BLaER1 (cell line): ENCODE measurements around the gene CCDC13.

Source experiments
- H3K27ac ChIP-seq: shearing (Covaris generic); formaldehyde crosslinking; 2 replicates; pipeline ENCODE4 v1.8.1; 2022
- H3K27me3 ChIP-seq: shearing (Covaris generic); formaldehyde crosslinking; 2 replicates; pipeline ENCODE4 v1.8.1; 2022
- H3K36me3 ChIP-seq: shearing (Covaris generic); formaldehyde crosslinking; 2 replicates; pipeline ENCODE4 v1.8.1; 2022
- H3K4me1 ChIP-seq: shearing (Covaris generic); formaldehyde crosslinking; 2 replicates; pipeline ENCODE4 v1.8.1; 2022
- H3K4me2 ChIP-seq: shearing (Covaris generic); formaldehyde crosslinking; 2 replicates; pipeline ENCODE4 v1.8.1; 2022
- H3K4me3 ChIP-seq: shearing (Covaris generic); formaldehyde crosslinking; 2 replicates; pipeline ENCODE4 v1.8.1; 2022
- H3K9ac ChIP-seq: shearing (Covaris generic); formaldehyde crosslinking; 2 replicates; pipeline ENCODE4 v1.8.1; 2022
- H3K9me3 ChIP-seq: shearing (Covaris generic); formaldehyde crosslinking; 2 replicates; pipeline ENCODE4 v1.8.1; 2022
- H4K20me1 ChIP-seq: shearing (Covaris generic); formaldehyde crosslinking; 2 replicates; pipeline ENCODE4 v1.8.1; 2022
- Cebpa-rat ChIP-seq: shearing (Covaris generic); IDR thresholded peaks from 2 replicates; pipeline ENCODE4 v1.8.1; 2022

Gene CCDC13

GRCh38 chr3:42800251-42800650 is 27.2 kb upstream of the CCDC13 start:
- Histone ChIP-seq H3K9ac (no peak overlapping the region), H3K4me2 (peak overlapping the region; percentile 34), H3K27me3 (no peaks in the 10 kb centered on the region), H4K20me1 (peaks cover 54% of the 10 kb centered on the region), H3K36me3 (no peaks in the 10 kb centered on the region), H3K9me3 (no peaks in the 10 kb centered on the region), H3K4me3 (no peak overlapping the region), H3K27ac (no peak overlapping the region), H3K4me1 (peaks cover 48% of the 10 kb centered on the region)
- TF ChIP-seq Cebpa-rat = no peak

- Histone ChIP-seq H3K9me3 (no peaks in the 10 kb centered on the region), H3K27me3 (no peaks in the 10 kb centered on the region), H3K4me2 (no peak overlapping the region), H3K36me3 (no peaks in the 10 kb centered on the region), H3K4me3 (no peak overlapping the region), H3K9ac (no peak overlapping the region), H3K27ac (no peak overlapping the region), H4K20me1 (peaks cover 59% of the 10 kb centered on the region), H3K4me1 (peaks cover 43% of the 10 kb centered on the region)
- no peak for TF ChIP-seq Cebpa-rat
These were observed 26.3 kb upstream of the CCDC13 start for GRCh38 chr3:42799376-42799775.

- TF ChIP-seq Cebpa-rat = no peak
- Histone ChIP-seq H3K27me3 (no peaks in the 10 kb centered on the region), H3K4me3 (no peak overlapping the region), H3K36me3 (peaks cover 18% of the 10 kb centered on the region), H3K27ac (no peak overlapping the region), H4K20me1 (peaks cover 38% of the 10 kb centered on the region), H3K9me3 (no peaks in the 10 kb centered on the region), H3K9ac (no peak overlapping the region), H3K4me2 (no peak overlapping the region), H3K4me1 (peaks cover 22% of the 10 kb centered on the region)
These were observed 23.4 kb upstream of the CCDC13 start for GRCh38 chr3:42796332-42796885.

- Histone ChIP-seq H4K20me1 (peaks cover 38% of the 10 kb centered on the region), H3K4me3 (no peak overlapping the region), H3K9me3 (no peaks in the 10 kb centered on the region), H3K27ac (no peak overlapping the region), H3K4me2 (no peak overlapping the region), H3K27me3 (no peaks in the 10 kb centered on the region), H3K9ac (no peak overlapping the region), H3K36me3 (peaks cover 18% of the 10 kb centered on the region), H3K4me1 (peaks cover 15% of the 10 kb centered on the region)
- no peak for TF ChIP-seq Cebpa-rat
These were observed 22.6 kb upstream of the CCDC13 start for GRCh38 chr3:42795621-42796181.

GRCh38 chr3:42790714-42791229 is 17.7 kb upstream of the CCDC13 start:
- no peak overlapping the region for H3K27ac ChIP-seq
- no peaks in the 10 kb centered on the region for H3K9me3 ChIP-seq
- H3K27me3 ChIP-seq = no peaks in the 10 kb centered on the region
- H3K4me2 ChIP-seq = no peak overlapping the region
- no peak for TF ChIP-seq Cebpa-rat
- no peak overlapping the region for H3K4me3 ChIP-seq
- peaks cover 32% of the 10 kb centered on the region; the same call in 1 of the 2 replicates for H4K20me1 ChIP-seq
- peaks cover 42% of the 10 kb centered on the region for H3K36me3 ChIP-seq
- H3K4me1 ChIP-seq = no peaks in the 10 kb centered on the region
- no peak overlapping the region for H3K9ac ChIP-seq

- Histone ChIP-seq H4K20me1 (peaks cover 20% of the 10 kb centered on the region; the same call in 1 of the 2 replicates), H3K9me3 (no peaks in the 10 kb centered on the region), H3K4me1 (no peaks in the 10 kb centered on the region), H3K9ac (no peak overlapping the region), H3K27me3 (no peaks in the 10 kb centered on the region), H3K27ac (no peak overlapping the region), H3K36me3 (peaks cover 45% of the 10 kb centered on the region), H3K4me2 (no peak overlapping the region), H3K4me3 (no peak overlapping the region)
- no peak for TF ChIP-seq Cebpa-rat
These were observed 13.6 kb upstream of the CCDC13 start for GRCh38 chr3:42786631-42787030.

GRCh38 chr3:42786212-42786611 is 13.2 kb upstream of the CCDC13 start:
- no peaks in the 10 kb centered on the region for H3K27me3 ChIP-seq
- H3K4me3 ChIP-seq = no peak overlapping the region
- H4K20me1 ChIP-seq = peaks cover 16% of the 10 kb centered on the region; the same call in 1 of the 2 replicates
- no peak overlapping the region for H3K27ac ChIP-seq
- no peak overlapping the region for H3K4me2 ChIP-seq
- H3K9me3 ChIP-seq = no peaks in the 10 kb centered on the region
- H3K9ac ChIP-seq = no peak overlapping the region
- no peak for TF ChIP-seq Cebpa-rat
- peaks cover 45% of the 10 kb centered on the region for H3K36me3 ChIP-seq
- H3K4me1 ChIP-seq = no peaks in the 10 kb centered on the region

GRCh38 chr3:42780892-42781700 is 8.0 kb upstream of the CCDC13 start:
- Histone ChIP-seq H3K27me3 (no peaks in the 10 kb centered on the region), H4K20me1 (no peaks in the 10 kb centered on the region), H3K4me2 (no peak overlapping the region), H3K36me3 (peaks cover 24% of the 10 kb centered on the region), H3K9me3 (no peaks in the 10 kb centered on the region), H3K4me1 (peaks cover 5% of the 10 kb centered on the region; the same call in 1 of the 2 replicates), H3K9ac (no peak overlapping the region), H3K27ac (no peak overlapping the region), H3K4me3 (no peak overlapping the region)
- TF ChIP-seq Cebpa-rat = no peak

GRCh38 chr3:42780398-42780797 is 7.3 kb upstream of the CCDC13 start:
- peaks cover 18% of the 10 kb centered on the region for H3K36me3 ChIP-seq

GRCh38 chr3:42778644-42779043 is 5.6 kb upstream of the CCDC13 start:
- Histone ChIP-seq H3K4me2 (no peak overlapping the region), H3K36me3 (peaks cover 7% of the 10 kb centered on the region), H3K4me3 (no peak overlapping the region), H3K9me3 (no peaks in the 10 kb centered on the region), H3K27ac (no peak overlapping the region), H3K27me3 (no peaks in the 10 kb centered on the region), H3K9ac (no peak overlapping the region), H4K20me1 (no peaks in the 10 kb centered on the region), H3K4me1 (peaks cover 9% of the 10 kb centered on the region)
- no peak for TF ChIP-seq Cebpa-rat

More at GRCh38 chr3:42780398-42780797, 7.3 kb upstream of the CCDC13 start:
- H3K4me2 ChIP-seq = no peak overlapping the region
- no peak for TF ChIP-seq Cebpa-rat
- H3K4me3 ChIP-seq = no peak overlapping the region
- H3K9me3 ChIP-seq = no peaks in the 10 kb centered on the region
- H4K20me1 ChIP-seq = no peaks in the 10 kb centered on the region
- peaks cover 5% of the 10 kb centered on the region; the same call in 1 of the 2 replicates for H3K4me1 ChIP-seq
- no peak overlapping the region for H3K9ac ChIP-seq
- no peak overlapping the region for H3K27ac ChIP-seq
- H3K27me3 ChIP-seq = no peaks in the 10 kb centered on the region
